GM19463 (cell line): Measurements from ENCODE around the gene SPTBN1.

Experiments
- ATAC-seq: cut with Tn5 transposase; IDR thresholded peaks from one replicate; pipeline ENCODE4 v1.9.1; 2021; ENCODE audit warnings: mild to moderate bottlenecking, moderate library complexity; ENCODE audit not compliant: unreplicated experiment

Gene SPTBN1

GRCh38 chr2:54603796-54604195 lies 147.7 kb downstream of the SPTBN1 start:
- ATAC-seq = no peak

GRCh38 chr2:54604871-54605270 lies 148.7 kb downstream of the SPTBN1 start:
- ATAC-seq = no peak

- no peak for ATAC-seq
Measured at GRCh38 chr2:54605836-54606235, 149.7 kb downstream of the SPTBN1 start.

GRCh38 chr2:54606393-54606958 lies 150.3 kb downstream of the SPTBN1 start:
- no peak for ATAC-seq

GRCh38 chr2:54608224-54608623 lies 152.1 kb downstream of the SPTBN1 start:
- ATAC-seq = no peak

GRCh38 chr2:54609241-54609640 lies 153.1 kb downstream of the SPTBN1 start:
- no peak for ATAC-seq

- no peak for ATAC-seq
Measured at GRCh38 chr2:54609647-54610046, 153.5 kb downstream of the SPTBN1 start.

- no peak for ATAC-seq
Measured at GRCh38 chr2:54610700-54611099, 154.6 kb downstream of the SPTBN1 start.

- ATAC-seq = no peak
Measured at GRCh38 chr2:54611830-54612545, 155.9 kb downstream of the SPTBN1 start.

GRCh38 chr2:54613386-54613785 lies 157.3 kb downstream of the SPTBN1 start:
- ATAC-seq = no peak

- ATAC-seq = peak; percentile 67
Measured at GRCh38 chr2:54613794-54614257, 157.7 kb downstream of the SPTBN1 start.

- ATAC-seq = no peak
Measured at GRCh38 chr2:54614819-54615218, 158.7 kb downstream of the SPTBN1 start.

GRCh38 chr2:54615832-54616534 lies 159.9 kb downstream of the SPTBN1 start:
- ATAC-seq = no peak

GRCh38 chr2:54617409-54617808 lies 161.3 kb downstream of the SPTBN1 start:
- ATAC-seq = no peak

- no peak for ATAC-seq
Measured at GRCh38 chr2:54618646-54619565, 162.8 kb downstream of the SPTBN1 start.

- ATAC-seq = no peak
Measured at GRCh38 chr2:54619660-54620231, 163.6 kb downstream of the SPTBN1 start.

- no peak for ATAC-seq
Measured at GRCh38 chr2:54620948-54621347, 164.8 kb downstream of the SPTBN1 start.

GRCh38 chr2:54624591-54625071 lies 168.5 kb downstream of the SPTBN1 start:
- no peak for ATAC-seq

- ATAC-seq = no peak
Measured at GRCh38 chr2:54626131-54626530, 170.0 kb downstream of the SPTBN1 start.

GRCh38 chr2:54626884-54627283 lies 170.8 kb downstream of the SPTBN1 start:
- ATAC-seq = no peak
